Nucleus accumbens (tissue), 56 donors: ENCODE results near the gene GNG2.

Source experiments
- DNase-seq, 56 donors: peaks; one replicate each; lab custom pipeline; 2025; lab: John Stamatoyannopoulos, UW

Gene GNG2

DNA sequence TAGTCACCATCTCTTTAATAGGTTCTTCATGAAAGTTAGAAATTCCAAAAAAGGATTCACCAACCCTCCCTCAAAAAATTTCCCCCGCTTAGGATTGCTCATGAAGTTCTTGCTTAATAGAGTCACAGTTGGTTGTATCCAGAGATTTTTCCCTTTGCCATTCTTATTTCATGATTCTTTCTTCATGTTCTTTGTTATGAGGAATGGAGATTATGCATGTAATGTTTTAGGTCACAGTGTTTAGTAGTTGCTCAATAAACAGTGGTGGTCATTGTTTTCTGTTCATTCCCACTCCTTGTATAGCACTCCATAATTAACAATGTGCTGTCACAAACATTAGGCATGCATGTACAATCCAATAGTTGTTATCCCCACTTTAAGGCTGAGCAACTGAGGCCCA lies 77.7 kb downstream of the GNG2 start:
- DNase-seq: no peak

GRCh38 chr14:51938821-51939220 lies 78.4 kb downstream of the GNG2 start:
- no peak for DNase-seq

DNA sequence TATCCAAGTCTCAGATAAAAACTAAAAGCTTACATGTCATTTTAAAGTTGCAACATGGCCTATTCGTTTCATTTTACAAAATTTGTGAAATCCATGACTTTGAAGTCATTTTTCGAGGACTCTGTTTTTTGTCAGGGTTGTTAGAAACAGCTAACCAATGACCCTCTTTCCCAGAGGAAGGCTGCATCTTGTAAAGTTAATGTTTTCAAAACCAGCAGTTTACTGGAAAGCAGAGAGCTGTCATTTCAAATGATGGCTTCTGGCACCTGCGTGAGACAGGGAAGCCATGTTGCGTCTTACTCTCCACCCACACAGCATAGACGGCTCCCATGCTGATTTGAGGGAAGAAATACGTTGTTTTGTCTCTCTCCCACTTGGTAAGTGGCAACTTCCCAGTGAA lies 78.8 kb downstream of the GNG2 start:
- DNase-seq: no peak

- DNase-seq: no peak
Observed at GRCh38 chr14:51939755-51940301, 79.4 kb downstream of the GNG2 start.

DNA sequence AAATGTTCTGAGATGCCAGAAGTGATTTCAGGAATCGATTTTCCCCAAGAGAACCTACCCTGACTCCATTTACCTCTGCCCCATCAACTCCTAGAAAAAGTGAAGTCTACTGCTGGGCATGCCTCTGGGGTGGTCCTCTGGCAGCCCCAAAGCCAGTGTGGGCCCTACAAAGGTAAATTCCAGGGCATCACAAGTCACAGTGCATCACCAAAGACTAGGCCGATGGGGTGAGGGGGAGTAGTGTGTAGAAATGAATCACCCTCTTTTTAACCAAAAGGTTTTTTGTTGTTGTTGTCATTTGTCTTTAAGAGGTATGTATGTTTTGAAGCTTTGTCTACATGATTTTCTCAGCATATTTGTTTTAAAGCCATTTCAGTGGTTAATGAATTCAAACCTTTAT lies 82.6 kb downstream of the GNG2 start:
- no peak for DNase-seq

GRCh38 chr14:51950007-51950406 lies 89.6 kb downstream of the GNG2 start:
- no peak for DNase-seq

GRCh38 chr14:51951656-51952055 lies 91.2 kb downstream of the GNG2 start:
- no peak for DNase-seq

DNA sequence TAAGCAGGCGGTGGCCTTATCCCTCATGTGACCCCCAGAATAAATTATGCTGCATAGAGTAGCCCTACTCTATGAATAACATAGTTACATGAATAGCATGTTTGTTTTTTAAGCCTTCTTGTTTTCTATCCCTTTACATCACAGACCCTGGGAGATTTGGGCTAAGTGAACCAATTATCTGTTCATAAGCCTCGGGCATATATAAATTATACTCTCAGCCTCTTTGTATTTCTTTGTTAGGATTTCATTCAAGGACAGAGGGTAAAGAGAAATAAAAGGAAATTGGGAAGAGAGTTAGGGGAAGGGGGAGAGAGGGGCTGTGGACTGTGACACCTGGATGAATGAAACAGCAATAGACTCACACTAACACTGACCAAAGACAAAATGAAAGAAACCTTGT lies 93.6 kb downstream of the GNG2 start:
- DNase-seq: no peak

DNA sequence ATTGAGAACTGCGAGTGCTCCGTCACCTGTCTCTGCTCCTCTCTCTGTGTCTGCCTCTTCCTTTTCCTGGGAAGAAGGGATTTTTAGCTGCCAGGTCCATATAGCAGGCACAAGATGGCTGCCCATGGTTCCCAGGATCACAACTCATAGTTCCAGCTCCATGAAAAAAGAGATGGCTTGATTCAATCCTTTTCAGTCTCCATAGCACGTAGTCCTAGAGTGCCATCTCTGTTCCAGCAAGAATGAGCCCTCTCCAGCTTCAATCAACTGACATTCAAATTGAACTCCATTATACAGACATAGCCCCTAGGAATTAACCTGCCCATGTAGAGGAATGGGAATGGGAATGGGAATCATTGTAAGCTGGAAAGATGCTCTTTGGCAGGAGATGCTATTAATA lies 94.2 kb downstream of the GNG2 start:
- DNase-seq: no peak

GRCh38 chr14:51957950-51958349 lies 97.5 kb downstream of the GNG2 start:
- no peak for DNase-seq

GRCh38 chr14:51959928-51960327 lies 99.5 kb downstream of the GNG2 start:
- no peak for DNase-seq

DNA sequence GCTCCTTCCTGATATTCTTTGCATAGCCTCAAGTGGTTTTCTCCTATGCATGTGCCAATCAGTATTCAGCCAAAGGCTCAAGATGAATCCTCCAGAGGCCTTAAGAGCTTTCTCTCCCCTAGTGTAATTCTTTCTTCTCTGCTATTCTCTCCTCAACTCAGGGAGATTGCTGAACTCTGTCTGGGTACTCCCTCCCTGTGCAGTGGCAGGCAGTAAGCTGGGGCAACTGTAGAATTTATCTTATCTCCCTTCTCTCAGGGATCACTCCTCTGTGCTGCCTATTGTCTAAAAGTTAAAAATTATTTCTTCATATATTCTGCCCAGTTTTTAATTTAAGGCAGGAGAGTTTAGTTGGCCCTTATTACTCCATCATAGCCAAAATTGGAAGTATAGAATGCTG lies 100.5 kb downstream of the GNG2 start:
- no peak for DNase-seq

GRCh38 chr14:51962711-51963110 lies 102.3 kb downstream of the GNG2 start:
- DNase-seq: no peak

- DNase-seq: no peak
Observed at GRCh38 chr14:51963286-51963685, 102.9 kb downstream of the GNG2 start.

DNA sequence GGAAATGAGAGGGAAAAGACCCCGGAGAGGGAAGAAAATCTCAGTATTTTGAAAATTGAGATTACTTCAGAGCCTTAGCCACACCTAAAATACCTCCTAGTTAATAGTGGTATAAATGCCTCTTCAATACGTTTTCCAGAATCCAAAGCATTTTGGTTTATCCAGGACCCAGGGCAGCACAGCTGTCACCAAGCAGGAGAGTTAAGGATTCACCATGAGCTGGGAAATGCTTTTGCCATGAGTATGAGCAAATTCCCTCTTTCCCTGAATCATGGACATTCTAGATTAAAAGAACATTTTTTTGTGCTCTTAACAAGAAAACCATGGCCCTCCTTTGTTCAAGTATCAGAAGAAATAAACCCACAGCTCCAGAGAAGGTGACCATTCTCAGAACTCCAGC lies 107.1 kb downstream of the GNG2 start:
- DNase-seq: no peak

GRCh38 chr14:51969852-51970540 lies 109.6 kb downstream of the GNG2 start:
- no peak for DNase-seq

DNA sequence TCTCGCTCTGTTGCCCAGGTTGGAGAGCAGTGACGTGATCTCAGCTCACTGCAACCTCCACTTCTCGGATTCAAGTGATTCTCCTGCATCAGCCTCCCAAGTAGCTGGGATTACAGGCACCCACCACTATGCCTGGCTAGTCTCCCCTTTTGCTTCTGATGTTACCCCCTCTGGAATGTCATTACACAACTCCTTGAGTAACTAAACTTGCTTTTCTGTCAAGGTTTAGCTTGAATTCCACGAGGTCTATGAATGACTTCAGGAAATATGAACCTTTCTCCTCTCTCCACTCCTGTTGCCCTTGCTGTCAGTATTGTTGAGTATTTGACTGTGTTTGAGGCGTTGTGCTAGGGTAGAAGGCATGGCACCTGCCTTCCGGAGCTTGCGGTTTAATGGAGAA lies 112.2 kb downstream of the GNG2 start:
- no peak for DNase-seq

DNA sequence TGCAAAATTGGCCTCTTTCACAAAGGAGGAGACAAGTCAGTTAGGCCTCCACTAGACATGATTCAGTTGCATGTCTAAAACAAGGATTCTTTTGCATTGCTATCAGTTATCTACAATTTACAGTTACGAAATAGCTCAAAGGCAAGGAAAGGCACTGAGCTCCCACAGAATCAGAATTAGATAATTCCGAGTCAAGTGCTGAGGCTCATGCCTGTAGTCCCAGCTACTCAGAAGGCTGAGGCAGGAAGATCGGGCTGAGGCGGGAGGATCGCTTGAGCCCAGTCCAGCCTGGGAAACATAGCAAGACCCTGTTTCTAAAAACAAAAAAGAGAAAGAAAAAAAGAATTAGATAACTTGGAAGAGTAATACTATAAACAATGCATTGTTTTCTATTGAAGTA lies 116.7 kb downstream of the GNG2 start:
- no peak for DNase-seq

GRCh38 chr14:51978681-51979085 lies 118.3 kb downstream of the GNG2 start:
- no peak for DNase-seq

GRCh38 chr14:51979088-51979709 lies 118.8 kb downstream of the GNG2 start:
- DNase-seq: peak in 53 of 56 donors; percentile 4 to 93 (median 64)

- DNase-seq: no peak
Observed at GRCh38 chr14:51981218-51981854, 120.9 kb downstream of the GNG2 start.

DNA sequence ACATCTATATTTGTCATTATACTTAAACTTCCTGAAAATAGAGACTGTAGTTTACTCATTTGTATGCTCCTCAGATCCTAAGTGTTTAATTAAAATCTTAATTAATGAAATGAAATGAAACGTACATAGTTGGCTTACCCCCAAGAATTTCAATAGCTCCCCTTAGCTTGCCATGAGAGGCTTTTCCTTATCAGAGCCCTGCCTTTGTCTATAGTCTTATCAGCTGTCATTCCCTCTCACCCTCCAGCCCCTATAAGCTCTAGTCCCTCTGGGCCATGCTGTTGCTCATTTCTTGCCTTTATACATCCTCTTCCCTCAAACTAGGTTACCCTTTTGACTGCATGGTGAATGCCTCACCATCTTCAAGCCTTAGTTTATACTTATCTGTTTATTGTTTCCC lies 127.8 kb downstream of the GNG2 start:
- DNase-seq: no peak
